ENCODE measurements around the gene LDLRAD4.
A peak's percentile ranks its signal among the peaks of the same experiment; 100 is the strongest.

Gene LDLRAD4

GRCh38 chr18:13416848-13417247 is 198.3 kb downstream of the LDLRAD4 start:
- no peak for DNase-seq

- DNase-seq: no peak
These were observed 199.6 kb downstream of the LDLRAD4 start for GRCh38 chr18:13418013-13418710.

- peak; percentile 31 for DNase-seq
These were observed 202.6 kb downstream of the LDLRAD4 start for GRCh38 chr18:13420969-13421686.

- DNase-seq: peak; percentile 10
These were observed 204.1 kb downstream of the LDLRAD4 start for GRCh38 chr18:13422541-13423147.

GRCh38 chr18:13423352-13423751 is 204.8 kb downstream of the LDLRAD4 start:
- peak; percentile 9 for DNase-seq

- DNase-seq: peak; percentile 19
These were observed 205.8 kb downstream of the LDLRAD4 start for GRCh38 chr18:13424363-13424762.

GRCh38 chr18:13425357-13426091 is 207.0 kb downstream of the LDLRAD4 start:
- peak; percentile 13 for DNase-seq

GRCh38 chr18:13427354-13427753 is 208.8 kb downstream of the LDLRAD4 start:
- peak; percentile 32 for DNase-seq

GRCh38 chr18:13428319-13428718 is 209.8 kb downstream of the LDLRAD4 start:
- no peak for DNase-seq

- DNase-seq: no peak
These were observed 210.5 kb downstream of the LDLRAD4 start for GRCh38 chr18:13429016-13429415.

GRCh38 chr18:13429884-13430510 is 211.4 kb downstream of the LDLRAD4 start:
- no peak for DNase-seq

- no peak for DNase-seq
These were observed 212.1 kb downstream of the LDLRAD4 start for GRCh38 chr18:13430663-13431062.

- DNase-seq: no peak
These were observed 213.3 kb downstream of the LDLRAD4 start for GRCh38 chr18:13431886-13432285.

GRCh38 chr18:13433125-13433524 is 214.6 kb downstream of the LDLRAD4 start:
- no peak for DNase-seq

GRCh38 chr18:13433685-13434084 is 215.1 kb downstream of the LDLRAD4 start:
- no peak for DNase-seq

- no peak for DNase-seq
These were observed 216.3 kb downstream of the LDLRAD4 start for GRCh38 chr18:13434854-13435253.

- DNase-seq: no peak
These were observed 217.2 kb downstream of the LDLRAD4 start for GRCh38 chr18:13435586-13436333.

- DNase-seq: peak; percentile 76
These were observed 218.0 kb downstream of the LDLRAD4 start for GRCh38 chr18:13436576-13436975.

GRCh38 chr18:13437034-13437433 is 218.5 kb downstream of the LDLRAD4 start:
- no peak for DNase-seq

GRCh38 chr18:13437796-13438506 is 219.4 kb downstream of the LDLRAD4 start:
- DNase-seq: no peak

GRCh38 chr18:13438507-13439056 is 220.0 kb downstream of the LDLRAD4 start:
- DNase-seq: no peak

Data from right forelimb (tissue), 1 donor.